GM12873 (cell line): Measurements from ENCODE around the gene CD8B2.

Experiments used
- CTCF ChIP-seq: IDR thresholded peaks from 2 replicates; pipeline ENCODE4 v1.5.1; 2012; ENCODE audit warnings: low read depth, mild to moderate bottlenecking, moderate library complexity, low read length, control low read depth; ENCODE audit not compliant: insufficient read depth; ENCODE audit errors: missing control alignments

CD8B2 gene

GRCh38 chr2:106536490-106536889, 49.3 kb downstream of the CD8B2 start:
- TF ChIP-seq CTCF, result no peak

GRCh38 chr2:106537047-106537446, 49.9 kb downstream of the CD8B2 start:
- TF ChIP-seq CTCF, result no peak

- no peak for TF ChIP-seq CTCF
Measured at GRCh38 chr2:106537791-106538191, 50.6 kb downstream of the CD8B2 start.

GRCh38 chr2:106540886-106541285, 53.7 kb downstream of the CD8B2 start:
- TF ChIP-seq CTCF, result no peak

- no peak for TF ChIP-seq CTCF
Measured at GRCh38 chr2:106541333-106541732, 54.2 kb downstream of the CD8B2 start.

GRCh38 chr2:106542746-106543359, 55.7 kb downstream of the CD8B2 start:
- TF ChIP-seq CTCF, result peak; percentile 85

- TF ChIP-seq CTCF, result peak; percentile 15
Measured at GRCh38 chr2:106545007-106545406, 57.8 kb downstream of the CD8B2 start.
